GM23338 (cell line): ENCODE measurements around the gene PPP1R9B. TPM values are rescaled to one million over a fixed set of nuclear protein-coding genes. Genes with fewer than 3 reads are reported as not detected.

Experiments
- ATAC-seq: fragments of 200-7000 bp; cut with Tn5 transposase; 3 replicates; pipeline ENCODE4 v1.9.1; 2020
- DNase-seq: peaks from one replicate; pipeline ENCODE4 v3.0.0-alpha.2; 2015; ENCODE audit warnings: low spot score
- H2AFZ ChIP-seq: fragments of 200-600 bp; sonication (generic); 2 replicates; pipeline ENCODE4 v1.8.0; 2016; ENCODE audit warnings: antibody characterized with exemption, mild to moderate bottlenecking, moderate library complexity
- H3F3A ChIP-seq: fragments of 200-600 bp; sonication (generic); replicated peaks from 2 replicates; pipeline ENCODE4 v1.8.0; 2017; ENCODE audit warnings: antibody characterized with exemption, mixed run types, low read depth
- H3K27ac ChIP-seq: fragments of 200-600 bp; sonication (generic); 2 replicates; pipeline ENCODE4 v1.6.1; 2016; ENCODE audit warnings: low read depth
- H3K27me3 ChIP-seq: fragments of 200-600 bp; sonication (generic); 2 replicates; pipeline ENCODE4 v1.8.0; 2016; ENCODE audit warnings: mild to moderate bottlenecking, mixed run types, moderate library complexity; ENCODE audit not compliant: insufficient read depth
- H3K36me3 ChIP-seq: fragments of 200-600 bp; sonication (generic); 2 replicates; pipeline ENCODE4 v1.8.0; 2016; ENCODE audit warnings: mild to moderate bottlenecking; ENCODE audit not compliant: insufficient read depth
- H3K4me1 ChIP-seq: fragments of 200-600 bp; sonication (generic); 2 replicates; pipeline ENCODE4 v1.8.0; 2016; ENCODE audit warnings: mild to moderate bottlenecking, moderate library complexity; ENCODE audit not compliant: insufficient read depth
- H3K4me2 ChIP-seq: fragments of 200-600 bp; sonication (generic); 2 replicates; pipeline ENCODE4 v1.7.1; 2017; ENCODE audit warnings: mixed run types
- H3K4me3 ChIP-seq: fragments of 200-600 bp; sonication (generic); 2 replicates; pipeline ENCODE4 v1.6.1; 2016; ENCODE audit warnings: mixed run types
- H3K79me2 ChIP-seq: fragments of 200-600 bp; sonication (generic); replicated peaks from 2 replicates; pipeline ENCODE4 v1.8.0; 2017; ENCODE audit warnings: mild to moderate bottlenecking; ENCODE audit not compliant: insufficient read depth
- H3K9me2 ChIP-seq: fragments of 200-600 bp; sonication (generic); 2 replicates; pipeline ENCODE4 v1.8.0; 2017; ENCODE audit not compliant: insufficient read depth
- H4K20me1 ChIP-seq: fragments of 200-600 bp; sonication (generic); replicated peaks from 2 replicates; pipeline ENCODE4 v1.8.0; 2017; ENCODE audit warnings: mild to moderate bottlenecking; ENCODE audit not compliant: insufficient read depth
- H3K27ac Mint-ChIP-seq: 2 replicates; pipeline ENCODE4 v1.8.0; 2020; ENCODE audit warnings: inconsistent platforms, mild to moderate bottlenecking, moderate library complexity, mixed read lengths
- H3K27me3 Mint-ChIP-seq: 3 replicates; pipeline ENCODE4 v1.8.0; 2022; ENCODE audit warnings: low read depth, mild to moderate bottlenecking, moderate library complexity, mixed read lengths, inconsistent platforms; ENCODE audit not compliant: insufficient read depth, poor library complexity
- H3K36me3 Mint-ChIP-seq: 3 replicates; pipeline ENCODE4 v1.8.0; 2021; ENCODE audit warnings: low read depth, mild to moderate bottlenecking, inconsistent platforms, moderate library complexity, mixed read lengths
- H3K4me1 Mint-ChIP-seq: 3 replicates; pipeline ENCODE4 v1.8.0; 2020; ENCODE audit warnings: mild to moderate bottlenecking, inconsistent platforms, mixed read lengths
- H3K4me3 Mint-ChIP-seq: 3 replicates; pipeline ENCODE4 v1.8.0; 2021; ENCODE audit warnings: moderate library complexity, mild to moderate bottlenecking, inconsistent platforms, mixed read lengths
- H3K9me3 Mint-ChIP-seq: 3 replicates; pipeline ENCODE4 v1.8.0; 2020; ENCODE audit warnings: moderate library complexity, mild to moderate bottlenecking, inconsistent platforms, mixed read lengths
- CREB1 ChIP-seq: fragments of 250-450 bp; sonication (Bioruptor Pico); IDR thresholded peaks from 2 replicates; pipeline ENCODE4 v1.5.0; 2020; ENCODE audit warnings: low read depth, mild to moderate bottlenecking, moderate library complexity
- CTCF ChIP-seq, 2 experiments: fragments of 200-600 bp in 1 of 2; sonication (generic) in 1 of 2; conservative IDR thresholded peaks; 2 replicates each; pipeline versions ENCODE4 v1.5.1 to v1.6.1; 2016 to 2017; ENCODE audit warnings: antibody characterized with exemption in 2 of 2, low read depth in 2 of 2, mild to moderate bottlenecking in 2 of 2, moderate library complexity in 1 of 2
- ETS1 ChIP-seq: IDR thresholded peaks from 2 replicates; pipeline ENCODE4 v1.6.1; 2016; ENCODE audit warnings: antibody characterized with exemption
- EZH2 ChIP-seq: fragments of 200-600 bp; sonication (generic); IDR thresholded peaks from one replicate; pipeline ENCODE4 v1.8.0; 2017; ENCODE audit warnings: antibody characterized with exemption, mild to moderate bottlenecking, low read depth; ENCODE audit not compliant: unreplicated experiment
- EZH2phosphoT487 ChIP-seq: fragments of 200-600 bp; sonication (generic); IDR thresholded peaks from one replicate; pipeline ENCODE4 v1.8.1; 2018; ENCODE audit warnings: antibody characterized with exemption; ENCODE audit not compliant: unreplicated experiment
- JUNB ChIP-seq: IDR thresholded peaks from one replicate; pipeline ENCODE4 v1.6.1; 2016; ENCODE audit warnings: antibody characterized with exemption; ENCODE audit not compliant: unreplicated experiment
- NANOG ChIP-seq: IDR thresholded peaks from 2 replicates; pipeline ENCODE4 v1.6.1; 2016; ENCODE audit warnings: antibody characterized with exemption, borderline replicate concordance
- POLR2AphosphoS5 ChIP-seq: IDR thresholded peaks from 2 replicates; pipeline ENCODE4 v1.6.1; 2016; ENCODE audit warnings: antibody characterized with exemption, low read depth
- REST ChIP-seq: IDR thresholded peaks from one replicate; pipeline ENCODE4 v1.6.1; 2018; ENCODE audit warnings: antibody characterized with exemption; ENCODE audit not compliant: unreplicated experiment
- STAT1 ChIP-seq: IDR thresholded peaks from one replicate; pipeline ENCODE4 v1.6.1; 2016; ENCODE audit warnings: antibody characterized with exemption; ENCODE audit not compliant: unreplicated experiment
- ZNF114 ChIP-seq: fragments of 250-450 bp; sonication (Bioruptor Pico); IDR thresholded peaks from 2 replicates; pipeline ENCODE4 v1.5.0; 2020; ENCODE audit warnings: mild to moderate bottlenecking, moderate library complexity
- ZNF331 ChIP-seq: fragments of 250-450 bp; sonication (Bioruptor Pico); IDR thresholded peaks from 2 replicates; pipeline ENCODE4 v1.5.0; 2020; ENCODE audit warnings: low read depth, mild to moderate bottlenecking, moderate library complexity
- polyA plus RNA-seq: library from polyadenylated mRNA; unstranded; fragments of >200 nt; fragmentation: Nextera tagmentation; extraction: Ambion mirVana; gene quantifications from 2 replicates; pipeline ENCODE4 v1.2.1, GENCODE V29; 2016
- total RNA-seq: library from RNA; depleted of rRNA; stranded (reverse); fragments of >200 nt; shearing (Covaris generic); gene quantifications from 2 replicates; pipeline ENCODE4 v1.2.3, GENCODE V29; 2014
- TF ChIP-seq, protein P1 (sequence below): fragments of 250-450 bp; sonication (Bioruptor Pico); IDR thresholded peaks from 2 replicates; pipeline ENCODE4 v1.5.0; 2020; ENCODE audit warnings: mild to moderate bottlenecking, moderate library complexity

The PPP1R9B gene
- total and polyA plus RNA-seq, 2 experiments from 2014 or later, result 2.1 to 10.5 TPM

- H3F3A ChIP-seq, result 0 out of 2 replicates have a peak, but pooled peaks cover 2% of the 10 kb centered on the region
- no peak overlapping the region for H2AFZ ChIP-seq
- H3K4me3 ChIP-seq, result no peak overlapping the region
- Mint-ChIP-seq H3K4me1 (peaks cover 5% of the 10 kb centered on the region), H3K9me3 (no peaks in the 10 kb centered on the region; the same call in 2 of the 3 replicates), H3K36me3 (no peaks in the 10 kb centered on the region), H3K27me3 (peaks cover 12% of the 10 kb centered on the region), H3K4me3 (no peak overlapping the region), H3K27ac (no peak overlapping the region)
- H3K4me1 ChIP-seq, result no peaks in the 10 kb centered on the region
- no peaks in the 10 kb centered on the region for H3K9me2 ChIP-seq
- no peaks in the 10 kb centered on the region for H3K79me2 ChIP-seq
- H3K27ac ChIP-seq, result no peak overlapping the region
- DNase-seq, result no peak
- no peaks in the 10 kb centered on the region for H3K27me3 ChIP-seq
- no peak for ATAC-seq
- TF ChIP-seq ETS1, result no peak
- no peak for TF ChIP-seq POLR2AphosphoS5
- no peak for TF ChIP-seq ZNF114
- no peak for TF ChIP-seq ZNF331 (CRISPR knock-in tag)
- no peak for TF ChIP-seq NANOG
- TF ChIP-seq, protein P1, sequence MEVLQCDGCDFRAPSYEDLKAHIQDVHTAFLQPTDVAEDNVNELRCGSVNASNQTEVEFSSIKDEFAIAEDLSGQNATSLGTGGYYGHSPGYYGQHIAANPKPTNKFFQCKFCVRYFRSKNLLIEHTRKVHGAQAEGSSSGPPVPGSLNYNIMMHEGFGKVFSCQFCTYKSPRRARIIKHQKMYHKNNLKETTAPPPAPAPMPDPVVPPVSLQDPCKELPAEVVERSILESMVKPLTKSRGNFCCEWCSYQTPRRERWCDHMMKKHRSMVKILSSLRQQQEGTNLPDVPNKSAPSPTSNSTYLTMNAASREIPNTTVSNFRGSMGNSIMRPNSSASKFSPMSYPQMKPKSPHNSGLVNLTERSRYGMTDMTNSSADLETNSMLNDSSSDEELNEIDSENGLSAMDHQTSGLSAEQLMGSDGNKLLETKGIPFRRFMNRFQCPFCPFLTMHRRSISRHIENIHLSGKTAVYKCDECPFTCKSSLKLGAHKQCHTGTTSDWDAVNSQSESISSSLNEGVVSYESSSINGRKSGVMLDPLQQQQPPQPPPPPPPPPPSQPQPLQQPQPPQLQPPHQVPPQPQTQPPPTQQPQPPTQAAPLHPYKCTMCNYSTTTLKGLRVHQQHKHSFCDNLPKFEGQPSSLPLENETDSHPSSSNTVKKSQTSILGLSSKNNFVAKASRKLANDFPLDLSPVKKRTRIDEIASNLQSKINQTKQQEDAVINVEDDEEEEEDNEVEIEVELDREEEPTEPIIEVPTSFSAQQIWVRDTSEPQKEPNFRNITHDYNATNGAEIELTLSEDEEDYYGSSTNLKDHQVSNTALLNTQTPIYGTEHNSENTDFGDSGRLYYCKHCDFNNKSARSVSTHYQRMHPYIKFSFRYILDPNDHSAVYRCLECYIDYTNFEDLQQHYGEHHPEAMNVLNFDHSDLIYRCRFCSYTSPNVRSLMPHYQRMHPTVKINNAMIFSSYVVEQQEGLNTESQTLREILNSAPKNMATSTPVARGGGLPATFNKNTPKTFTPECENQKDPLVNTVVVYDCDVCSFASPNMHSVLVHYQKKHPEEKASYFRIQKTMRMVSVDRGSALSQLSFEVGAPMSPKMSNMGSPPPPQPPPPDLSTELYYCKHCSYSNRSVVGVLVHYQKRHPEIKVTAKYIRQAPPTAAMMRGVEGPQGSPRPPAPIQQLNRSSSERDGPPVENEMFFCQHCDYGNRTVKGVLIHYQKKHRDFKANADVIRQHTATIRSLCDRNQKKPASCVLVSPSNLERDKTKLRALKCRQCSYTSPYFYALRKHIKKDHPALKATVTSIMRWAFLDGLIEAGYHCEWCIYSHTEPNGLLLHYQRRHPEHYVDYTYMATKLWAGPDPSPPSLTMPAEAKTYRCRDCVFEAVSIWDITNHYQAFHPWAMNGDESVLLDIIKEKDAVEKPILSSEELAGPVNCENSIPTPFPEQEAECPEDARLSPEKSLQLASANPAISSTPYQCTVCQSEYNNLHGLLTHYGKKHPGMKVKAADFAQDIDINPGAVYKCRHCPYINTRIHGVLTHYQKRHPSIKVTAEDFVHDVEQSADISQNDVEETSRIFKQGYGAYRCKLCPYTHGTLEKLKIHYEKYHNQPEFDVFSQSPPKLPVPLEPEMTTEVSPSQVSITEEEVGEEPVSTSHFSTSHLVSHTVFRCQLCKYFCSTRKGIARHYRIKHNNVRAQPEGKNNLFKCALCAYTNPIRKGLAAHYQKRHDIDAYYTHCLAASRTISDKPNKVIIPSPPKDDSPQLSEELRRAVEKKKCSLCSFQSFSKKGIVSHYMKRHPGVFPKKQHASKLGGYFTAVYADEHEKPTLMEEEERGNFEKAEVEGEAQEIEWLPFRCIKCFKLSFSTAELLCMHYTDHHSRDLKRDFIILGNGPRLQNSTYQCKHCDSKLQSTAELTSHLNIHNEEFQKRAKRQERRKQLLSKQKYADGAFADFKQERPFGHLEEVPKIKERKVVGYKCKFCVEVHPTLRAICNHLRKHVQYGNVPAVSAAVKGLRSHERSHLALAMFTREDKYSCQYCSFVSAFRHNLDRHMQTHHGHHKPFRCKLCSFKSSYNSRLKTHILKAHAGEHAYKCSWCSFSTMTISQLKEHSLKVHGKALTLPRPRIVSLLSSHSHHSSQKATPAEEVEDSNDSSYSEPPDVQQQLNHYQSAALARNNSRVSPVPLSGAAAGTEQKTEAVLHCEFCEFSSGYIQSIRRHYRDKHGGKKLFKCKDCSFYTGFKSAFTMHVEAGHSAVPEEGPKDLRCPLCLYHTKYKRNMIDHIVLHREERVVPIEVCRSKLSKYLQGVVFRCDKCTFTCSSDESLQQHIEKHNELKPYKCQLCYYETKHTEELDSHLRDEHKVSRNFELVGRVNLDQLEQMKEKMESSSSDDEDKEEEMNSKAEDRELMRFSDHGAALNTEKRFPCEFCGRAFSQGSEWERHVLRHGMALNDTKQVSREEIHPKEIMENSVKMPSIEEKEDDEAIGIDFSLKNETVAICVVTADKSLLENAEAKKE (CRISPR knock-in tag), result no peak
- TF ChIP-seq EZH2phosphoT487, result no peak
- TF ChIP-seq CTCF (conservative IDR thresholded peaks at IDR 0.05; ENCODE audit: low read depth in 2 of 2), result no peak
- TF ChIP-seq STAT1, result no peak
- no peak for TF ChIP-seq JUNB
- TF ChIP-seq CREB1 (CRISPR knock-in tag), result no peak
- no peak for TF ChIP-seq EZH2
- no peak for TF ChIP-seq REST
- H3K36me3 ChIP-seq, result no peaks in the 10 kb centered on the region
- H4K20me1 ChIP-seq, result no peaks in the 10 kb centered on the region
- no peak overlapping the region for H3K4me2 ChIP-seq
Observed at GRCh38 chr17:50090971-50091917, 59.2 kb downstream of the PPP1R9B start.
